ENCODE measurements around the gene FYB1.

FYB1 gene

DNA sequence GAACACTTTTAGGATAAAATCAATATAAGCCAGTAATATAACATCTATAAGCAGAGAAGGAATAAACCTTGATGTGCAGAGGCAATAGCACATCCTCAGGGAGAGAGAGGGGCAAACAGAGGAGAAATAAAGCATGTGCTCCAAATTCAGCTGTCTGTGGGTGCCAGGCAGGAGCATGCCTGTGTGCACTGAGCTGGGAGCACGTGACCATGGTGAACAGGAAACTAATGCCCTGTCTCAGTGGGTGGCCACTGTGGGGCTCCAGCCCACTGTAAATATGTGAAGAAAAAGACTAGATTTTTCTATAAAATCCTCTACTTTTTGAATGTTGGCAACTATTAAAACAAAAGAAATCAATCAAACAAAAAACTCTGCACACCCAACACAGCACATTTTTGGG lies 55.3 kb downstream of the FYB1 start:
- TF ChIP-seq CTCF (IDR thresholded peaks at IDR 0.05; ENCODE audit: low read depth, low read length): no peak
- no peak overlapping the region for H3K4me3 ChIP-seq (ENCODE audit: low read depth, low read length)

- H3K4me3 ChIP-seq (ENCODE audit: low read depth, low read length): no peak overlapping the region
- TF ChIP-seq CTCF (IDR thresholded peaks at IDR 0.05; ENCODE audit: low read depth, low read length): no peak
Measured at GRCh38 chr5:39161578-39161977, 57.8 kb downstream of the FYB1 start.

GRCh38 chr5:39160576-39161213 lies 58.7 kb downstream of the FYB1 start:
- no peak overlapping the region for H3K4me3 ChIP-seq (ENCODE audit: low read depth, low read length)
- TF ChIP-seq CTCF (IDR thresholded peaks at IDR 0.05; ENCODE audit: low read depth, low read length): no peak

DNA sequence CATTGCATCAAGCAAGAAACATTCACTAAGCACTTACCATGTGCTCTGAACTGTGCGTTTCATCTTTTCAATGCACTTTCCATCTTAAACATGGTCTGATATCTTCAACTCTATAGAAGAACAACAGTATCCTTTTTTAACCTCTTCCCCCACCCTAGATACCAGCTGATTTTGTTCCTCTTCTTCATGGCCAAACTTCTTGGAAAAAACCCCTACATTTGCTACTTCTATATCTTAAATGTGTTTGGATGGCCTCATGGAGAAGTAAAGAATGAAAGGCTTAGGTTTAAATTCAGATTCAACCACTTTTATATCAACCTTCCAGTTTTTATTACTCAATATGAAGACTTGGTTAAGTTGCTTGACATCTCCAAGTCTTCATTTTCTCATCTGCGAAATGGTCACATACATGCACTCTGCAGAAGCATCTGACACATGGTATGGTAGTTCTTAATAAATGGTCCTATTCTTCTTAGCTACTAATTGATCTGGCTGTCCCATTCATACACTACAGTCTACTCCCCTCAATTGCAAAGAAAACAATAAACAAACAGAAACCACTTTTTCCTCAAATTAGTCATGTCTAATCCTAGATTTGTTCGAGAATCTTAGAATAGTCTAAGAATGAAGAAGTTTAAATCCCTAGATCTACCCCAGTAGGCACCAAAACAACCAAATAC lies 59.4 kb downstream of the FYB1 start:
- no peak for TF ChIP-seq CTCF (IDR thresholded peaks at IDR 0.05; ENCODE audit: low read depth, low read length)
- no peak overlapping the region for H3K4me3 ChIP-seq (ENCODE audit: low read depth, low read length)

- no peak for TF ChIP-seq CTCF (IDR thresholded peaks at IDR 0.05; ENCODE audit: low read depth, low read length)
- H3K4me3 ChIP-seq (ENCODE audit: low read depth, low read length): no peak overlapping the region
Measured at GRCh38 chr5:39158786-39159185, 60.6 kb downstream of the FYB1 start.

DNA sequence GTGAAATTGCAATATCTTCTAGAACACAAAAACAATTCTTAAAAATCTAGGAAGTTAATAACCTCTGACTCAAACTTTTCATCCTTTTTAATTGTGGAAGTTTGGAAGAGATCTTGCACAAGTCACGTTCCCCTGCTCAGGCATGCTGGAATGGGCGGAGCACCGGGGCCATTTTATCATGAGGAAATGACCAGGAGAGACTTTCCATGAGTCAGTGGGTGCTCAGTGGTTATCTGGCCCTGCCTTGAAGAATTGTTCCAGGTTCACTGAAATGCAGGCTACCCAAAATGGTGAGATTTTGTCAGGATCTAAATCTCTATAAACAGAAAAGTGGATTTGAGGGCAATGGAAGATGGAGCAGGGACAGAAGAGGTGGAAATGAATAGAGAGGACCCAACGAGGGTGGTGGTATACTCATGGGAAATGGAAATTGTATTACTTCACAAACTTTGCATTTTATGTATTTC lies 61.2 kb downstream of the FYB1 start:
- TF ChIP-seq CTCF (IDR thresholded peaks at IDR 0.05; ENCODE audit: low read depth, low read length): no peak
- H3K4me3 ChIP-seq (ENCODE audit: low read depth, low read length): no peak overlapping the region

DNA sequence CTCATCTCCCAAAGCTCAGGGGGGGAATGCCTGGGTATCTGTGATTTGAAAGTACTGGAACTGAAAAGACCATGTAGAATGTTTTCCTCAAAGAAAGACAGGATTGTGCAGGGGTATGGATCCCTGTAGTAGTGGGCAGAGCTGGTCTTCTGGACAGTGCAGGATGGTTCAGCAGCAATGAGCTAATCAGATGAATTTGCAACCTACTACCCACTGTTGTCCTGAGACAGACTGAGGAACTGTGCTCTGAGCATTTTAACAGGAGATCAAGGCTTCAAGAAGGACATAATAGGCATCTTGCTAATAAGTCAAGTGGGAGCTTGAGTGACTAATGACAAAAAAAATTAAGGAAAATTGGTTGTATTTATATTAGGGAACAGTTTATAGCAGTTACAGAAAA lies 61.7 kb downstream of the FYB1 start:
- no peak overlapping the region for H3K4me3 ChIP-seq (ENCODE audit: low read depth, low read length)
- TF ChIP-seq CTCF (IDR thresholded peaks at IDR 0.05; ENCODE audit: low read depth, low read length): no peak

Data from WI38 (cell line).